ENCODE data around the gene COL23A1. TPM values are rescaled to one million over a fixed set of nuclear protein-coding genes. Genes with fewer than 3 reads are reported as not detected.

The COL23A1 gene
- polyA plus RNA-seq, 2 of the 4 experiments (the other 2 are of a cell fraction) = not detected

DNA sequence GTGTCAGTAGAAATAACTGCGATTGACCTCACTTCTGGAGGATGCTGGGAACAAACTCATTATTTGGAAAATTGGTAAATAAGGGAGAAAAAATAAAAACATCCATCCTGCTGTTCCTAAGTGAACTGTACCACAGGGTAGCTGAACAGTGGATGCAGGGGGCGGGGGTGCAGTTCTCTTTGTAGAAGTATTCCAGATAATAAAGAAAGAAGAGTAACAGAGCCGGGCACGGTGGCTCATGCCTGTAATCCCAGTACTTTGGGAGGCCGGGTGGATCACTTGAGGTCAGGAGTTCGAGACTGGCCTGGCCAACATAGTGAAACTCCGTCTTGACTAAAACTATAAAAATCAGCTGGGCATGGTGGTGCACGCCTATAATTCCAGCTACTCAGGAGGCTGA is 132.1 kb downstream of the COL23A1 start:
- H3K4me2 ChIP-seq = no peak overlapping the region
- H3K9me3 ChIP-seq = peaks cover 8% of the 10 kb centered on the region; the same call in 1 of the 3 replicates
- H3K4me1 ChIP-seq = no peaks in the 10 kb centered on the region
- DNase-seq (ENCODE audit: low read depth in 1 of 2, low spot score in 1 of 2) (no peak), ATAC-seq (no peak), FAIRE-seq (no peak)
- TF ChIP-seq TFCP2L1 (CRISPR knock-in tag; IDR thresholded peaks at IDR 0.05) (no peak), HOXB13 (CRISPR knock-in tag; IDR thresholded peaks at IDR 0.05; ENCODE audit: low read depth) (no peak), HOXB5 (CRISPR knock-in tag; IDR thresholded peaks at IDR 0.05) (no peak), FOXS1 (CRISPR knock-in tag; IDR thresholded peaks at IDR 0.05) (no peak), RARB (CRISPR knock-in tag; IDR thresholded peaks at IDR 0.05) (no peak), CHD2 (IDR thresholded peaks at IDR 0.05; ENCODE audit: low read length, partially characterized antibody) (no peak)
- TF ChIP-seq, protein P1, sequence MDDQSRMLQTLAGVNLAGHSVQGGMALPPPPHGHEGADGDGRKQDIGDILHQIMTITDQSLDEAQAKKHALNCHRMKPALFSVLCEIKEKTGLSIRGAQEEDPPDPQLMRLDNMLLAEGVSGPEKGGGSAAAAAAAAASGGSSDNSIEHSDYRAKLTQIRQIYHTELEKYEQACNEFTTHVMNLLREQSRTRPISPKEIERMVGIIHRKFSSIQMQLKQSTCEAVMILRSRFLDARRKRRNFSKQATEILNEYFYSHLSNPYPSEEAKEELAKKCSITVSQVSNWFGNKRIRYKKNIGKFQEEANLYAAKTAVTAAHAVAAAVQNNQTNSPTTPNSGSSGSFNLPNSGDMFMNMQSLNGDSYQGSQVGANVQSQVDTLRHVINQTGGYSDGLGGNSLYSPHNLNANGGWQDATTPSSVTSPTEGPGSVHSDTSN (IDR thresholded peaks at IDR 0.05) = no peak
- ChIA-PET POLR2A (no interaction called here), CTCF (no interaction called here)
- WGBS (ENCODE audit: missing lambda C conversion rate) = 25% methylated on average over 8 of the region's 8 CpGs
- H3K4me3 ChIP-seq = no peak overlapping the region
- H3K27ac ChIP-seq = no peak overlapping the region

DNA sequence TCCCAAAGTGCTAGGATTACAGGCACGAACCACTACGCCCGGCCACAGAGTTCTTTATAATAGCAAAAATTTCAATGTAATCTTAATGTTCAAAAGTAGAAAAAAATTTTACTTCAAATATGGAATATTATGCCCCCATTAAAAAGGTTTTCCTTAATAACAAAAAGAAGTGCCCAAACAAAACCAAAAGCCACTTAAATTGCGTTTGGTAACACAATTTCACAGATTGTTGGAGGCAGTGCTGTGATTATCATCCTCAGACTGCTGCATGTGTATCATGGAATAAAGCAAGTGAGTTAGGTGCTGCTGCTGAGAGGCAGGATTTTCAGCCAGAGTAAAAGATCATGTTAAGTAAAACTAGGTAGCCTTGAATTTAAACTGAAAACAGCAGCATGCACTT is 132.7 kb downstream of the COL23A1 start:
- ATAC-seq = no peak
- no peak for DNase-seq (ENCODE audit: low read depth in 1 of 2, low spot score in 1 of 2)
- Histone ChIP-seq H3K4me3 (no peak overlapping the region), H3K27ac (no peak overlapping the region), H3K4me1 (no peaks in the 10 kb centered on the region), H3K4me2 (no peak overlapping the region), H3K9me3 (peaks cover 8% of the 10 kb centered on the region; the same call in 1 of the 3 replicates)
- no peak for FAIRE-seq
- TF ChIP-seq RCOR1 (IDR thresholded peaks at IDR 0.05; ENCODE audit: low read depth, low read length) (no peak), CBX2 (IDR thresholded peaks at IDR 0.05; ENCODE audit: borderline replicate concordance, low read depth) (no peak), RNF2 (IDR thresholded peaks at IDR 0.05; ENCODE audit: borderline replicate concordance, low read depth) (no peak), CHD2 (IDR thresholded peaks at IDR 0.05; ENCODE audit: low read length, partially characterized antibody) (no peak), EP300 (IDR thresholded peaks at IDR 0.05) (no peak), SMC3 (IDR thresholded peaks at IDR 0.05) (no peak), POLR2A (IDR thresholded peaks at IDR 0.05; ENCODE audit: low read length) (no peak), ESRRA (IDR thresholded peaks at IDR 0.05; ENCODE audit: borderline replicate concordance, low read length) (no peak), MAFK (IDR thresholded peaks at IDR 0.05; ENCODE audit: partially characterized antibody) (no peak), HOXA7 (CRISPR knock-in tag; IDR thresholded peaks at IDR 0.05) (no peak), GATA3 (IDR thresholded peaks at IDR 0.05; ENCODE audit: borderline replicate concordance) (no peak), NR3C1 (IDR thresholded peaks at IDR 0.05) (no peak)
- TF ChIP-seq, protein P2, sequence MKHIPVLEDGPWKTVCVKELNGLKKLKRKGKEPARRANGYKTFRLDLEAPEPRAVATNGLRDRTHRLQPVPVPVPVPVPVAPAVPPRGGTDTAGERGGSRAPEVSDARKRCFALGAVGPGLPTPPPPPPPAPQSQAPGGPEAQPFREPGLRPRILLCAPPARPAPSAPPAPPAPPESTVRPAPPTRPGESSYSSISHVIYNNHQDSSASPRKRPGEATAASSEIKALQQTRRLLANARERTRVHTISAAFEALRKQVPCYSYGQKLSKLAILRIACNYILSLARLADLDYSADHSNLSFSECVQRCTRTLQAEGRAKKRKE (CRISPR knock-in tag; IDR thresholded peaks at IDR 0.05; ENCODE audit: low read depth) = no peak
- TF ChIP-seq, protein P3, sequence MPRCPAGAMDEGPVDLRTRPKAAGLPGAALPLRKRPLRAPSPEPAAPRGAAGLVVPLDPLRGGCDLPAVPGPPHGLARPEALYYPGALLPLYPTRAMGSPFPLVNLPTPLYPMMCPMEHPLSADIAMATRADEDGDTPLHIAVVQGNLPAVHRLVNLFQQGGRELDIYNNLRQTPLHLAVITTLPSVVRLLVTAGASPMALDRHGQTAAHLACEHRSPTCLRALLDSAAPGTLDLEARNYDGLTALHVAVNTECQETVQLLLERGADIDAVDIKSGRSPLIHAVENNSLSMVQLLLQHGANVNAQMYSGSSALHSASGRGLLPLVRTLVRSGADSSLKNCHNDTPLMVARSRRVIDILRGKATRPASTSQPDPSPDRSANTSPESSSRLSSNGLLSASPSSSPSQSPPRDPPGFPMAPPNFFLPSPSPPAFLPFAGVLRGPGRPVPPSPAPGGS (IDR thresholded peaks at IDR 0.05) = no peak
- TF ChIP-seq, protein P4, sequence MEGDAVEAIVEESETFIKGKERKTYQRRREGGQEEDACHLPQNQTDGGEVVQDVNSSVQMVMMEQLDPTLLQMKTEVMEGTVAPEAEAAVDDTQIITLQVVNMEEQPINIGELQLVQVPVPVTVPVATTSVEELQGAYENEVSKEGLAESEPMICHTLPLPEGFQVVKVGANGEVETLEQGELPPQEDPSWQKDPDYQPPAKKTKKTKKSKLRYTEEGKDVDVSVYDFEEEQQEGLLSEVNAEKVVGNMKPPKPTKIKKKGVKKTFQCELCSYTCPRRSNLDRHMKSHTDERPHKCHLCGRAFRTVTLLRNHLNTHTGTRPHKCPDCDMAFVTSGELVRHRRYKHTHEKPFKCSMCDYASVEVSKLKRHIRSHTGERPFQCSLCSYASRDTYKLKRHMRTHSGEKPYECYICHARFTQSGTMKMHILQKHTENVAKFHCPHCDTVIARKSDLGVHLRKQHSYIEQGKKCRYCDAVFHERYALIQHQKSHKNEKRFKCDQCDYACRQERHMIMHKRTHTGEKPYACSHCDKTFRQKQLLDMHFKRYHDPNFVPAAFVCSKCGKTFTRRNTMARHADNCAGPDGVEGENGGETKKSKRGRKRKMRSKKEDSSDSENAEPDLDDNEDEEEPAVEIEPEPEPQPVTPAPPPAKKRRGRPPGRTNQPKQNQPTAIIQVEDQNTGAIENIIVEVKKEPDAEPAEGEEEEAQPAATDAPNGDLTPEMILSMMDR (IDR thresholded peaks at IDR 0.05) = no peak
- TF ChIP-seq, protein P5, sequence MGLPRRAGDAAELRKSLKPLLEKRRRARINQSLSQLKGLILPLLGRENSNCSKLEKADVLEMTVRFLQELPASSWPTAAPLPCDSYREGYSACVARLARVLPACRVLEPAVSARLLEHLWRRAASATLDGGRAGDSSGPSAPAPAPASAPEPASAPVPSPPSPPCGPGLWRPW (IDR thresholded peaks at IDR 0.05) = no peak
- CTCF ChIA-PET = no interaction called here
- POLR2A ChIA-PET = no interaction called here
- 20% methylated on average over 4 of the region's 4 CpGs for WGBS (ENCODE audit: missing lambda C conversion rate)

Data from A549 (cell line).